GM12865 (cell line): Measurements from ENCODE around the gene ANKRD52.
A peak's percentile ranks its signal among the peaks of the same experiment; 100 is the strongest.

Experiments used
- DNase-seq: peaks from one replicate; pipeline ENCODE4 v3.0.0; 2010; ENCODE audit warnings: low read depth
- H3K4me3 ChIP-seq: 2 replicates; pipeline ENCODE4 v1.5.1; 2011; ENCODE audit warnings: mild to moderate bottlenecking, low read depth, low read length, control low read depth
- TF ChIP-seq, protein P1 (sequence below): IDR thresholded peaks from 2 replicates; pipeline ENCODE4 v1.5.1; 2011; ENCODE audit warnings: low read length, control low read depth, low read depth, inconsistent platforms; ENCODE audit not compliant: insufficient read depth; ENCODE audit errors: missing control alignments

The ANKRD52 gene

GRCh38 chr12:56212361-56212760, 45.8 kb downstream of the ANKRD52 start:
- DNase-seq, result no peak
- no peak overlapping the region for H3K4me3 ChIP-seq
- TF ChIP-seq, protein P1, sequence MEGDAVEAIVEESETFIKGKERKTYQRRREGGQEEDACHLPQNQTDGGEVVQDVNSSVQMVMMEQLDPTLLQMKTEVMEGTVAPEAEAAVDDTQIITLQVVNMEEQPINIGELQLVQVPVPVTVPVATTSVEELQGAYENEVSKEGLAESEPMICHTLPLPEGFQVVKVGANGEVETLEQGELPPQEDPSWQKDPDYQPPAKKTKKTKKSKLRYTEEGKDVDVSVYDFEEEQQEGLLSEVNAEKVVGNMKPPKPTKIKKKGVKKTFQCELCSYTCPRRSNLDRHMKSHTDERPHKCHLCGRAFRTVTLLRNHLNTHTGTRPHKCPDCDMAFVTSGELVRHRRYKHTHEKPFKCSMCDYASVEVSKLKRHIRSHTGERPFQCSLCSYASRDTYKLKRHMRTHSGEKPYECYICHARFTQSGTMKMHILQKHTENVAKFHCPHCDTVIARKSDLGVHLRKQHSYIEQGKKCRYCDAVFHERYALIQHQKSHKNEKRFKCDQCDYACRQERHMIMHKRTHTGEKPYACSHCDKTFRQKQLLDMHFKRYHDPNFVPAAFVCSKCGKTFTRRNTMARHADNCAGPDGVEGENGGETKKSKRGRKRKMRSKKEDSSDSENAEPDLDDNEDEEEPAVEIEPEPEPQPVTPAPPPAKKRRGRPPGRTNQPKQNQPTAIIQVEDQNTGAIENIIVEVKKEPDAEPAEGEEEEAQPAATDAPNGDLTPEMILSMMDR, result no peak

GRCh38 chr12:56208006-56208405, 50.2 kb downstream of the ANKRD52 start:
- TF ChIP-seq, protein P1, result no peak
- H3K4me3 ChIP-seq, result no peak overlapping the region
- no peak for DNase-seq

GRCh38 chr12:56206452-56207166, 51.6 kb downstream of the ANKRD52 start:
- TF ChIP-seq, protein P1, result peak; percentile 62
- DNase-seq, result peak; percentile 62
- H3K4me3 ChIP-seq, result no peak overlapping the region

GRCh38 chr12:56205445-56205844, 52.7 kb downstream of the ANKRD52 start:
- H3K4me3 ChIP-seq, result no peak overlapping the region
- no peak for DNase-seq
- TF ChIP-seq, protein P1, result no peak

DNA sequence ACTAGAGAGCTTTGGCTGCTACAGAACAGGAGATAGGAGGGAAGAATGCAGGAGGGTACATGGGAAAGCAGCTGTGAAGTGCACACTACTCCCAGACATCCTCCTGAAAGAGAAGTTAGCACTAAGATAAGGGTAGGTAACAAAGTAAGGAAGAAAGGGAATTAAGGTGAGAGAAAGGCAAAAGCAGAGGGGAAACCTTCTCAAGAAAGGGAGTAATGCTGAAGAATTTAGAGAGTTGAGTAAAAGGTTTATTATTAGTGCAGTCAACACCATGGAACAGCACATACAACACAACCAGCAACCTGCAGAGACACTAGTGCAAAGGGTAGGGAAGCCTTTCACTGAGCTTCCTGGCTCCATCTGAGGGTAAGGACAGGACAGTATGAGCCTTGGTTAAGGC, 53.9 kb downstream of the ANKRD52 start:
- DNase-seq, result no peak
- no peak overlapping the region for H3K4me3 ChIP-seq
- TF ChIP-seq, protein P1, result no peak

DNA sequence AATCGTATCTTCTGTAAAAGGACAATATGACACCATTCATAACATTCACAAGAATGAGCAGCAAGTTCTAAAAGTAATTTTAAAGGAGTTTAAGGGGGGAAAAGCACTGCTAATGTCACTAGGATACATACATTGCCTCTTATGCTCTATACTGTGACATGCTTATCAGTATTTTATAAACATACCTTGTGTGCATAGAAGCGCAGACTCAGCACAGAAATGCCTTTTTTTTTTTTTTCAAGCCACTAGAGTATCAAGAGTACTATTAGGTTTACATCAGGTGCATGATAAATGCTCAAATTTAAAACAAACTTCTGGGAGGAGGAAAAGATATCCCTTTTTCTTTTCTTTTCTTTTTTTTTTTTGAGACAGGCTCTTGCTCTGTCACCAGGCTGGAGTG, 55.3 kb downstream of the ANKRD52 start:
- H3K4me3 ChIP-seq, result no peak overlapping the region
- TF ChIP-seq, protein P1, result no peak

GRCh38 chr12:56202366-56202765, 55.8 kb downstream of the ANKRD52 start:
- no peak overlapping the region for H3K4me3 ChIP-seq
- no peak for DNase-seq
- TF ChIP-seq, protein P1, result no peak

More for the DNA sequence above, 55.3 kb downstream of the ANKRD52 start:
- no peak for DNase-seq
